Measurements from ENCODE around the gene DSCAM. TPM values are rescaled to one million over a fixed set of nuclear protein-coding genes. Genes with fewer than 3 reads are reported as not detected.

Gene DSCAM
- total and polyA plus RNA-seq, 2 donors (not counting 1 experiment from before 2014, with no cell fraction given), result not detected

DNA sequence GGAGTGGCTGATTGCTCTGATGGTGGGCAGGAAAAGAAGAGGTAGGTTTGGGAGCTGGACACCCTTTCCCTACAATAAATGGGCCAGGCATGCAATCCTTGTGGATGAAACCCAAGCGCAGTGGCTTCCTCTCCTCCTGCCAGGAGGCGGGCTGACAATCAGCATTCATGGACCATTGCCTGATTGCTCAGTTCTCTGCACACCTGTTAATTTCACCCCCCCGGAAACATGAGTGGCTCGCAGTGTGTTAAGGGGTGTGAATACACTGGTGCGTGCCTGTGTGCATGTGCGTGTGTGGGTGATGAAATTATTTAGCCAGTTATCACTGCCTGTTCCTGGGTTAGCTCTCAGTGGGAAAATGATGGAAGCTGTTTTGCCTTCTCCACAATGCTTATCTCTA, 669.0 kb downstream of the DSCAM start:
- DNase-seq, result no peak
- Histone ChIP-seq H4K20me1 (ENCODE audit: control insufficient read depth, insufficient read depth, low read length, poor library complexity, severe bottlenecking) (no peaks in the 10 kb centered on the region), H3K27ac (ENCODE audit: low read length in 2 of 2) (no peak overlapping the region), H3K4me1 (ENCODE audit: control insufficient read depth in 2 of 2, insufficient read depth in 2 of 2, low read length in 2 of 2) (no peaks in the 10 kb centered on the region), H3K4me3 (ENCODE audit: control extremely low read depth in 1 of 5, extremely low read depth in 1 of 5, insufficient read depth in 1 of 5, low read depth in 2 of 5, low read length in 4 of 5) (no peak overlapping the region), H3K9me3 (ENCODE audit: control extremely low read depth in 1 of 3, control insufficient read depth in 2 of 3, insufficient read depth in 1 of 3, low read length in 2 of 3) (peaks cover 0 to 13% (median 0%) of the 10 kb centered on the region in 3 donors), H3K36me3 (replicated peaks in 1 of 2; ENCODE audit: control extremely low read depth in 1 of 2, control insufficient read depth in 1 of 2, extremely low read depth in 1 of 2, insufficient read depth in 2 of 2, low read length in 1 of 2) (no peaks in the 10 kb centered on the region), H3K79me2 (ENCODE audit: control insufficient read depth, insufficient read depth, low read length) (no peaks in the 10 kb centered on the region), H2AFZ (ENCODE audit: insufficient read depth, low read depth, low read length, poor library complexity, severe bottlenecking) (no peak overlapping the region), H3K9ac (ENCODE audit: low read length) (no peak overlapping the region), H3K27me3 (replicated peaks in 1 of 4; ENCODE audit: control extremely low read depth in 1 of 4, control insufficient read depth in 3 of 4, insufficient read depth in 4 of 4, low read length in 3 of 4) (no peaks in the 10 kb centered on the region), H3K4me2 (replicated peaks; ENCODE audit: low read depth, low read length, poor library complexity, severe bottlenecking) (no peak overlapping the region)
- 100% methylated on average over 1 of the region's 6 CpGs for WGBS (ENCODE audit: insufficient coverage)
- intact Hi-C loops (cut with micrococcal nuclease), result no loop called here
- ATAC-seq (ENCODE audit: low read depth), result no peak
- CTCF ChIA-PET, result no interaction called here
- Mint-ChIP-seq H3K27me3 (no peaks in the 10 kb centered on the region), H3K9me3 (ENCODE audit: insufficient read depth) (no peaks in the 10 kb centered on the region), H3K4me1 (no peaks in the 10 kb centered on the region), H3K27ac (no peak overlapping the region), H3K4me3 (no peak overlapping the region)
- TF ChIP-seq EZH2 (IDR thresholded peaks at IDR 0.05; ENCODE audit: borderline replicate concordance, insufficient read depth, low read depth, low read length, poor library complexity, severe bottlenecking), result no peak
- TF ChIP-seq CTCF (IDR thresholded peaks at IDR 0.05), result no peak
- POLR2A ChIA-PET, result no interaction called here

DNA sequence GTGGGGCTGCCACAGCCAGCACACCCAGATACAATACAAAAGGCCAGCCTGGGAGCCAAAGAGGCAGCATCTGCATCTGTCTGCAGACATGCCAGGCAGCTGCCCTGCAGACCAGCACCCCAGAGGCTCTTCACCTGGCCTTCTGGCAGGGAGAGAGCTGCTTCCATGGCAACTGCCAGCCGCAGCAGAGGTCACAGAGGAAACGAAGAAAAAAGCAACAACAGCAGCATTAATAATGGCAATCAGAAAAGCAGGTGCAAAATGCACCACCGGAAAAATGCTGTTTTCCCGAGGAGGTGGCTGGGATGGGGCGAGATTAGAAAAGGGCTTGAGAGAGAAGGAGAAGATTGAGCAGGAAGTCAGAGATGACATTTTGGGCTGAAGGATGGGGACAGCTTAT, 670.2 kb downstream of the DSCAM start:
- TF ChIP-seq EZH2 (IDR thresholded peaks at IDR 0.05; ENCODE audit: borderline replicate concordance, insufficient read depth, low read depth, low read length, poor library complexity, severe bottlenecking), result no peak
- no peak for TF ChIP-seq CTCF (IDR thresholded peaks at IDR 0.05)
- H3K9ac ChIP-seq (ENCODE audit: low read length), result no peak overlapping the region
- H3K9me3 ChIP-seq (ENCODE audit: control extremely low read depth in 1 of 3, control insufficient read depth in 2 of 3, insufficient read depth in 1 of 3, low read length in 2 of 3), result peaks cover 0 to 6% (median 0%) of the 10 kb centered on the region in 3 donors
- ChIA-PET POLR2A (no interaction called here), CTCF (no interaction called here)
- H4K20me1 ChIP-seq (ENCODE audit: control insufficient read depth, insufficient read depth, low read length, poor library complexity, severe bottlenecking), result no peaks in the 10 kb centered on the region
- no peaks in the 10 kb centered on the region for H3K4me1 ChIP-seq (ENCODE audit: control insufficient read depth in 2 of 2, insufficient read depth in 2 of 2, low read length in 2 of 2)
- H2AFZ ChIP-seq (ENCODE audit: insufficient read depth, low read depth, low read length, poor library complexity, severe bottlenecking), result no peak overlapping the region
- ATAC-seq (ENCODE audit: low read depth) (no peak), DNase-seq (no peak)
- H3K27me3 ChIP-seq (replicated peaks in 1 of 4; ENCODE audit: control extremely low read depth in 1 of 4, control insufficient read depth in 3 of 4, insufficient read depth in 4 of 4, low read length in 3 of 4), result no peaks in the 10 kb centered on the region
- WGBS (ENCODE audit: insufficient coverage), result 37% methylated on average over 4 of the region's 5 CpGs
- Mint-ChIP-seq H3K4me3 (no peak overlapping the region), H3K27me3 (no peaks in the 10 kb centered on the region), H3K4me1 (no peaks in the 10 kb centered on the region), H3K9me3 (ENCODE audit: insufficient read depth) (no peaks in the 10 kb centered on the region), H3K27ac (no peak overlapping the region)
- H3K4me3 ChIP-seq (ENCODE audit: control extremely low read depth in 1 of 5, extremely low read depth in 1 of 5, insufficient read depth in 1 of 5, low read depth in 2 of 5, low read length in 4 of 5), result no peak overlapping the region
- H3K36me3 ChIP-seq (replicated peaks in 1 of 2; ENCODE audit: control extremely low read depth in 1 of 2, control insufficient read depth in 1 of 2, extremely low read depth in 1 of 2, insufficient read depth in 2 of 2, low read length in 1 of 2), result no peaks in the 10 kb centered on the region
- intact Hi-C loops (cut with micrococcal nuclease), result no loop called here
- H3K4me2 ChIP-seq (replicated peaks; ENCODE audit: low read depth, low read length, poor library complexity, severe bottlenecking), result no peak overlapping the region
- no peak overlapping the region for H3K27ac ChIP-seq (ENCODE audit: low read length in 2 of 2)
- H3K79me2 ChIP-seq (ENCODE audit: control insufficient read depth, insufficient read depth, low read length), result no peaks in the 10 kb centered on the region
